ENCODE data around the gene LYL1. TPM values are rescaled to one million over a fixed set of nuclear protein-coding genes. Genes with fewer than 3 reads are reported as not detected.

Gene LYL1
- total and polyA plus RNA-seq, 9 of the 15 experiments (the other 6 are each of a cell fraction or from before 2014, with no cell fraction given) = 1.3 to 266 (median 34.0) TPM

GRCh38 chr19:13116282-13117175, 13.9 kb upstream of the LYL1 start, which contains the start of gene TRMT1 (continued):
- TF ChIP-seq ASH1L (IDR thresholded peaks at IDR 0.05; ENCODE audit: borderline replicate concordance, low read depth, partially characterized antibody) (peak; percentile 71), POLR2B (IDR thresholded peaks at IDR 0.05; ENCODE audit: low read depth, partially characterized antibody) (peak; percentile 46), MGA (IDR thresholded peaks at IDR 0.05) (no peak; the same call in 1 of the 2 replicates), RBM25 (IDR thresholded peaks at IDR 0.05; ENCODE audit: low read depth, low read length, severe bottlenecking) (peak; percentile 98), PREB (CRISPR knock-in tag; IDR thresholded peaks at IDR 0.05) (no peak), SMAD1 (IDR thresholded peaks at IDR 0.05; ENCODE audit: low read depth, low read length, partially characterized antibody) (no peak), MCM7 (IDR thresholded peaks at IDR 0.05) (peak in 1 of 2 experiments; percentile 94; a peak in 2 of 4 replicates), NFRKB (IDR thresholded peaks at IDR 0.05; ENCODE audit: low read depth) (peak; percentile 66; the same call in 1 of the 2 replicates), RFX7 (CRISPR knock-in tag; IDR thresholded peaks at IDR 0.05) (no peak), HMBOX1 (IDR thresholded peaks at IDR 0.05) (peak; percentile 35), LCOR (CRISPR knock-in tag; IDR thresholded peaks at IDR 0.05) (peak; percentile 83), SMAD4 (CRISPR knock-in tag; conservative IDR thresholded peaks at IDR 0.05) (0 out of 2 replicates have a peak, but pooled peaks have one; percentile 26)

Measured in K562 (cell line).